ENCODE data around the gene PCDHB14. TPM values are rescaled to one million over a fixed set of nuclear protein-coding genes. Genes with fewer than 3 reads are reported as not detected.
A peak's percentile ranks its signal among the peaks of the same experiment; 100 is the strongest.
"Not testable (repeated sequence)": the region's sequence is repeated elsewhere in the genome, so short reads cannot be mapped to it uniquely, and the experiment has no call there.

PCDHB14 gene
- total RNA-seq, 1 donor from 2014 or later, result 0.26 TPM

- H3K36me3 ChIP-seq (ENCODE audit: control insufficient read depth, insufficient read depth, low read length), result no peaks in the 10 kb centered on the region
- H3K27me3 ChIP-seq (ENCODE audit: control insufficient read depth, insufficient read depth, low read length), result no peaks in the 10 kb centered on the region
- no peak for FAIRE-seq
- peak; percentile 11 for TF ChIP-seq CTCF (IDR thresholded peaks at IDR 0.05; ENCODE audit: insufficient read depth, low read length, severe bottlenecking)
- no peak within 1 kb of the TSS for H3K4me3 ChIP-seq (ENCODE audit: low read depth, low read length)
- DNase-seq (ENCODE audit: low read depth), result no peak
Measured at GRCh38 chr5:141182248-141182647, 40.9 kb upstream of the PCDHB14 start, which contains the start of gene PCDHB16. PCDHB16 (plus strand) TSS chr5:141182387; CDS start chr5:141182560, 173 bp downstream.

GRCh38 chr5:141184117-141184855 is 38.9 kb upstream of the PCDHB14 start:
- not testable (repeated sequence) for H3K27me3 ChIP-seq (ENCODE audit: control insufficient read depth, insufficient read depth, low read length); FAIRE-seq; H3K4me3 ChIP-seq (ENCODE audit: low read depth, low read length); DNase-seq (ENCODE audit: low read depth); H3K36me3 ChIP-seq (ENCODE audit: control insufficient read depth, insufficient read depth, low read length)

- no peaks in the 10 kb centered on the region for H3K36me3 ChIP-seq (ENCODE audit: control insufficient read depth, insufficient read depth, low read length)
- H3K4me3 ChIP-seq (ENCODE audit: low read depth, low read length), result no peak within 1 kb of the TSS
- peak; percentile 13 for TF ChIP-seq CTCF (IDR thresholded peaks at IDR 0.05; ENCODE audit: insufficient read depth, low read length, severe bottlenecking)
- H3K27me3 ChIP-seq (ENCODE audit: control insufficient read depth, insufficient read depth, low read length), result no peaks in the 10 kb centered on the region
- FAIRE-seq (no peak), DNase-seq (ENCODE audit: low read depth) (no peak)
Measured at GRCh38 chr5:141186897-141187512, 36.1 kb upstream of the PCDHB14 start, which contains the start of gene PCDHB9. PCDHB9 (plus strand) TSS chr5:141187161; CDS start chr5:141187319, 158 bp downstream.

- FAIRE-seq, result not testable (repeated sequence)
Measured at GRCh38 chr5:141188682-141189081, 34.5 kb upstream of the PCDHB14 start.

GRCh38 chr5:141189131-141189530 is 34.0 kb upstream of the PCDHB14 start:
- not testable (repeated sequence) for FAIRE-seq

More at GRCh38 chr5:141188682-141189081, 34.5 kb upstream of the PCDHB14 start:
- H3K4me3 ChIP-seq (ENCODE audit: low read depth, low read length); H3K36me3 ChIP-seq (ENCODE audit: control insufficient read depth, insufficient read depth, low read length); DNase-seq (ENCODE audit: low read depth); H3K27me3 ChIP-seq (ENCODE audit: control insufficient read depth, insufficient read depth, low read length): not testable (repeated sequence)

GRCh38 chr5:141192110-141192725 is 30.9 kb upstream of the PCDHB14 start, which contains the start of gene PCDHB10:
PCDHB10 (plus strand) TSS chr5:141192353; CDS start chr5:141192553, 200 bp downstream.
- peak; percentile 31 for TF ChIP-seq CTCF (IDR thresholded peaks at IDR 0.05; ENCODE audit: insufficient read depth, low read length, severe bottlenecking)
- H3K36me3 ChIP-seq (ENCODE audit: control insufficient read depth, insufficient read depth, low read length), result no peaks in the 10 kb centered on the region
- H3K27me3 ChIP-seq (ENCODE audit: control insufficient read depth, insufficient read depth, low read length), result no peaks in the 10 kb centered on the region
- FAIRE-seq, result no peak
- DNase-seq (ENCODE audit: low read depth), result peak; percentile 12
- H3K4me3 ChIP-seq (ENCODE audit: low read depth, low read length), result no peak within 1 kb of the TSS

More at GRCh38 chr5:141189131-141189530, 34.0 kb upstream of the PCDHB14 start:
- not testable (repeated sequence) for H3K4me3 ChIP-seq (ENCODE audit: low read depth, low read length); H3K36me3 ChIP-seq (ENCODE audit: control insufficient read depth, insufficient read depth, low read length); H3K27me3 ChIP-seq (ENCODE audit: control insufficient read depth, insufficient read depth, low read length); DNase-seq (ENCODE audit: low read depth)

- FAIRE-seq; H3K36me3 ChIP-seq (ENCODE audit: control insufficient read depth, insufficient read depth, low read length); H3K4me3 ChIP-seq (ENCODE audit: low read depth, low read length); H3K27me3 ChIP-seq (ENCODE audit: control insufficient read depth, insufficient read depth, low read length); DNase-seq (ENCODE audit: low read depth): not testable (repeated sequence)
Measured at GRCh38 chr5:141194332-141194731, 28.8 kb upstream of the PCDHB14 start.
